Amygdala (tissue), 56 donors: ENCODE results near the gene GOLGA2.
"Not testable (repeated sequence)": the region's sequence is repeated elsewhere in the genome, so short reads cannot be mapped to it uniquely, and the experiment has no call there.

Experiments
- DNase-seq, 56 donors: peaks; one replicate each; lab custom pipeline; 2025; lab: John Stamatoyannopoulos, UW

Gene GOLGA2

GRCh38 chr9:128243215-128244018 lies 32.4 kb downstream of the GOLGA2 start:
- no peak for DNase-seq

DNA sequence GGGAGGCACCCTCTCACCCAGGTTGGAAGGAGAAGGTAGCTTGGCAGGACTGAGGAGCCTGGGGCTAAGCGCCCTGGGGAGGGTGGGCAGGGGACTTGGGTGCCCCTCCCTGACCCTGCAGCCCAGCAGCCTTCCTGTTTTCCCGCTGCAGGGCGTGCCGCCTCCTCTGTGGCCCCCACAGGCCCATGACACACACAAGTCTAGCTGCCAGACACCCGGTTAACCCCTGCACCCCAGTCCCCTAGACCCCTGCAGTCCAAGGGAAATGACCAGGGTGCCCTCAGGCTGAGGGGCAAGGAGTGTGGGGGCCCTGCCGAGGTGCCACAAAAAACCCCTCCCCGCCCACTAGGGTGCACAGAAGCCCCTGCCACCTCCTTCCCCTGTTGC lies 33.0 kb downstream of the GOLGA2 start:
- no peak for DNase-seq

DNA sequence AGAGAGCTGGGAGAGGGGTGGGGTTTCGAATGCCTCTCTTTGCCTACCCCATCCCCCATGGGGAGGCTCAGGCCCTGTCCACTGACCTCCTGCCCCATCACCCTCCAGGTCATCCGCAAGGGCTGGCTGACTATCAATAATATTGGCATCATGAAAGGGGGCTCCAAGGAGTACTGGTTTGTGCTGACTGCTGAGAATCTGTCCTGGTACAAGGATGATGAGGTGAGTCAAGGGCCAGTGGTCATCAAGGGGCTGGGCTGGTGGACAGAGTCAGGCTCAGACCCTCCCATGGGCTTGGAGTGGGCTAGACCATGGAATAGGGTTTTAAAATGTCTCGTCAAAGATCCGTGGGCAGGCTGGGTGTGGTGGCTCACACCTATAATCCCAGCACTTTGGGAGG lies 33.7 kb downstream of the GOLGA2 start:
- DNase-seq: no peak

DNA sequence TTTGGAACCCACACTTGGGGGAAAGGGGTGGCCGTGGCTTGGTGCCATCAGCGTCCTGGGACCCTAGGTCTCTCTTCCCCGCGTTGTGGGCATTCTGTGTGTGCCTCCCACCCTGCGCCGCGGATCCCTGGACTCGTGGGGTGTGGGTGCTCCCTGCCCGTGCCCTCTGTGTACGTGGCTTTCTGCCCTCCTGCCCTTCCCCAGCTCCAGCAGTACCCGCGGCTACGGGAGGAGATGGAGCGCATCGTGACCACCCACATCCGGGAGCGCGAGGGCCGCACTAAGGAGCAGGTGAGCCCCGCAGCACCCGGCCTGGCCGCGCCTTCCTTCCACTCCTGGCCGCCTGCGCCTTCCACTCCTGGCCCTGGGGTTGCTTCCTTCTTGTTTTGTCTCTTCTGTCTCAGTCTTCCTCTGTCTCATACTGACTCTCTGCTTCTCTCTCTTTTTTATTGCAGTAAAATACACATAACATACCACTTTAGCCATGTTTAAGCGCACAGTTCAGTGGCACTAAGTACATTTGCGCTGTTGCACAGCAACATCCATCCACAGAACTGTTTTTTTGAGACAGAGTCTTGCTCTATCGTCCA lies 41.9 kb downstream of the GOLGA2 start:
- DNase-seq: no peak

GRCh38 chr9:128232528-128233428 lies 43.0 kb downstream of the GOLGA2 start:
- DNase-seq: no peak

GRCh38 chr9:128231638-128232527 lies 43.9 kb downstream of the GOLGA2 start:
- DNase-seq: no peak

GRCh38 chr9:128230897-128231296 lies 44.9 kb downstream of the GOLGA2 start:
- not testable (repeated sequence) for DNase-seq

DNA sequence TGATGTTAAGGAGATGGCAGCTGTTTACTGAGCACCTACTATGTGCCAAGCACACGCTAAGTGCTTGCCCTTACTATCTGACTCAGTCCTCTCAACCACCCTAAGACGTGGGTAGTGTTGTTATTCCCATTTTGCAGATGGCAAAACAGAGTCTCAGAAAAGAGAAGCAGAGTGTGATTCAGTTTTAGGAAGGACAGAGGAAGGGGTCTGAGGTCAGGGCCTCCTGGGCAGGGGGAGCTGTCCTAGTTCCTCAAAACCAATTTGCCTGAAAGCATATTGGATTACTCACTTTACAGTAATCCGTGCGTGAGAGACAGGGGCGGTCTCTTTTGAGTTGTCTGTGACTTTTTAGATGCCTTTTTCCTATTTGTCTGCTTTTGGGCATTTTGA lies 49.4 kb downstream of the GOLGA2 start:
- no peak for DNase-seq

- DNase-seq: no peak
Measured at GRCh38 chr9:128225770-128226411, 49.9 kb downstream of the GOLGA2 start.

- DNase-seq: no peak
Measured at GRCh38 chr9:128224877-128225276, 50.9 kb downstream of the GOLGA2 start.

- DNase-seq: no peak
Measured at GRCh38 chr9:128222880-128223670, 52.7 kb downstream of the GOLGA2 start.

DNA sequence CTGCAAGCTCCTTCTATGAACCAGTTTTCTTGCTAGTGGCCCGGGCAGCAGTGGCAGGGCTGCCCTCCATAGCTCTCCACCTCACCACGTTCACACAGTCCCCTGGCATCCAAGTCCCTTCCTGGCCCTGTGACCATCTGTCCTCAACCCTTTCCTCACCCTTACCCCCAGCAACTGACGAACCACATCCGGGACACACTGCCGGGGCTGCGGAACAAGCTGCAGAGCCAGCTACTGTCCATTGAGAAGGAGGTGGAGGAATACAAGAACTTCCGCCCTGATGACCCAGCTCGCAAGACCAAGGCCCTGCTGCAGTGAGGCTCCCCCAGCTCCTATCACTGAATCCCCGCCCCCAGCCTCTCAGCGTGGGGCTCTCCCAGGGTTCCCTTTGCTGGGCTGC lies 53.8 kb downstream of the GOLGA2 start:
- no peak for DNase-seq

- DNase-seq: no peak
Measured at GRCh38 chr9:128219831-128220230, 56.0 kb downstream of the GOLGA2 start.

GRCh38 chr9:128218518-128219389 lies 57.1 kb downstream of the GOLGA2 start:
- peak in 51 of 56 donors; percentile 12 to 89 (median 67) for DNase-seq

GRCh38 chr9:128218172-128218517 lies 57.7 kb downstream of the GOLGA2 start:
- DNase-seq: no peak

DNA sequence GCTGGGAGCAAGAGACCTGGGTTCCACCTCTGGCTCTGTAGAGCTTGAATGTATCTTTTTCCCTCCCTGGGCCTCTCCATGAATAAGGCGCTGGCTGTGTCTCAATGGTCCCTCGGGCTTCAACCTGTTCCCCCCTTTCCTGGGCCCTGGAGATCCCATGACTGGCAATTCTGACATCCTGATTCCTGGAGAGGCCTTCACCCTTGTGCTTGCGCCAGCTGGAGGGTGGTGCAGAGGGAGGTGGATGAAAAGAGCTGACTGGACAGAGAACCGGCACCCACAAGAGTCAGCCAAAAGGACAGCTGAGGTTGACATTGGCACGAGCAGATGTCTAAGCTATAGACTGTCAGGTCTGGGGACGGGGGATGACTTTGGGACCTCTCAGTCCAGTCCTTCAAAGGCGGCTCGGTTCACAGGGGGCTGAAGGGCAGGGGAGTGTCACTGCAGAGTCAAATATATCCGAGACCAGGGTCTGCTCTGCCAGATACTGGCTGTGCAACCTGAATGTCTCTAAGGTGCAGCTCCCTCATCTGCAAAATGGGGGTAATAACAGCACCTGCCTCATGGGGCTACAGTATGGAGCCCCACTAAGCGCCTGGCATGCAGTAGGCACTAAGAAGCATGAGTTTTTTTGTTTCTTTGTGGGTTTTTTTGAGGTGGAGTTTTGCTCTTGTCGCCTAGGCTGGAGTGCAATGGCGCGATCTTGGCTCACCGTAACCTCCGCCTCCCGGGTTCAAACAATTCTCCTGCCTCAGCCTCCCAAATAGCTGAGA lies 58.8 kb downstream of the GOLGA2 start:
- DNase-seq: no peak
